ENCODE measurements around the gene KRTAP9-2. TPM values are rescaled to one million over a fixed set of nuclear protein-coding genes. Genes with fewer than 3 reads are reported as not detected.
"Not testable (repeated sequence)": the region's sequence is repeated elsewhere in the genome, so short reads cannot be mapped to it uniquely, and the experiment has no call there.

KRTAP9-2 gene
- polyA plus RNA-seq, 1 of the 3 experiments (the other 2 are of a cell fraction) = not detected

- H3K9me3 ChIP-seq; H4K20me1 ChIP-seq (ENCODE audit: insufficient read depth); H3K9ac ChIP-seq; CTCF ChIA-PET; H3K27ac ChIP-seq (ENCODE audit: low read depth in 2 of 2, low read length in 1 of 2); H3K79me2 ChIP-seq (ENCODE audit: insufficient read depth); H3F3A ChIP-seq (replicated peaks; ENCODE audit: insufficient read depth); H3K36me3 ChIP-seq (replicated peaks in 1 of 2; ENCODE audit: control insufficient read depth in 1 of 2, insufficient read depth in 2 of 2, low read length in 1 of 2); H3K4me3 ChIP-seq (ENCODE audit: low read depth in 2 of 2, low read length in 1 of 2); H3K4me2 ChIP-seq; H2AFZ ChIP-seq (ENCODE audit: low read depth); DNase-seq; POLR2A ChIA-PET; H3K9me2 ChIP-seq; H3K4me1 ChIP-seq (ENCODE audit: control insufficient read depth in 1 of 2, insufficient read depth in 2 of 2, low read depth in 1 of 2, low read length in 1 of 2): not testable (repeated sequence)
- WGBS (ENCODE audit: low lambda C conversion rate) = no CpG with 5 or more reads among the region's 1 CpG
- peaks cover 12% of the 10 kb centered on the region; the same call in 1 of the 2 replicates for H3K27me3 ChIP-seq (ENCODE audit: insufficient read depth)
Observed at GRCh38 chr17:41189837-41190318, 36.6 kb upstream of the KRTAP9-2 start, which contains the start of gene KRTAP9-1. TSS of gene KRTAP9-1 (plus strand) at chr17:41189887. CDS start at chr17:41189887, 0 bp downstream.

GRCh38 chr17:41190328-41190727, 36.1 kb upstream of the KRTAP9-2 start:
- ChIA-PET POLR2A (no interaction called here), CTCF (no interaction called here)
- Histone ChIP-seq H3K27me3 (ENCODE audit: insufficient read depth) (peaks cover 12% of the 10 kb centered on the region; the same call in 1 of the 2 replicates), H3K27ac (ENCODE audit: low read depth in 2 of 2, low read length in 1 of 2) (no peak overlapping the region), H3K4me2 (no peak overlapping the region), H4K20me1 (ENCODE audit: insufficient read depth) (no peaks in the 10 kb centered on the region), H3K36me3 (replicated peaks in 1 of 2; ENCODE audit: control insufficient read depth in 1 of 2, insufficient read depth in 2 of 2, low read length in 1 of 2) (no peaks in the 10 kb centered on the region), H3K9me3 (no peaks in the 10 kb centered on the region), H3F3A (replicated peaks; ENCODE audit: insufficient read depth) (no peaks in the 10 kb centered on the region), H3K4me1 (ENCODE audit: control insufficient read depth in 1 of 2, insufficient read depth in 2 of 2, low read depth in 1 of 2, low read length in 1 of 2) (no peaks in the 10 kb centered on the region), H3K9me2 (no peaks in the 10 kb centered on the region), H3K9ac (no peak overlapping the region), H3K79me2 (ENCODE audit: insufficient read depth) (no peaks in the 10 kb centered on the region), H2AFZ (ENCODE audit: low read depth) (no peak overlapping the region), H3K4me3 (ENCODE audit: low read depth in 2 of 2, low read length in 1 of 2) (no peak overlapping the region)
- no peak for DNase-seq
- TF ChIP-seq FOXM1 (IDR thresholded peaks at IDR 0.05; ENCODE audit: low read depth) (no peak), CHD2 (IDR thresholded peaks at IDR 0.05; ENCODE audit: low read length, partially characterized antibody) (no peak), GABPA (IDR thresholded peaks at IDR 0.05; ENCODE audit: low read depth) (no peak), MEF2A (IDR thresholded peaks at IDR 0.05; ENCODE audit: borderline replicate concordance, low read depth) (no peak), FOSL2 (IDR thresholded peaks at IDR 0.05; ENCODE audit: borderline replicate concordance, low read depth) (no peak), MAX (IDR thresholded peaks at IDR 0.05; ENCODE audit: low read depth) (no peak), RCOR1 (IDR thresholded peaks at IDR 0.05; ENCODE audit: low read length) (no peak), NRF1 (IDR thresholded peaks at IDR 0.05; ENCODE audit: low read depth, low read length) (no peak), TCF12 (IDR thresholded peaks at IDR 0.05) (no peak), IRF3 (IDR thresholded peaks at IDR 0.05; ENCODE audit: low read depth, low read length) (no peak), NFIC (IDR thresholded peaks at IDR 0.05; ENCODE audit: borderline replicate concordance) (no peak), YY1 (IDR thresholded peaks at IDR 0.05; ENCODE audit: low read depth) (no peak), EZH2phosphoT487 (IDR thresholded peaks at IDR 0.05; ENCODE audit: borderline replicate concordance, low read depth) (no peak), SIN3A (IDR thresholded peaks at IDR 0.05; ENCODE audit: borderline replicate concordance, low read depth, low read length) (no peak), RXRA (IDR thresholded peaks at IDR 0.05; ENCODE audit: borderline replicate concordance, low read depth) (no peak), GATA2 (CRISPR knock-in tag; IDR thresholded peaks at IDR 0.05) (no peak), SMC3 (IDR thresholded peaks at IDR 0.05; ENCODE audit: low read depth, low read length) (no peak), CTCF (IDR thresholded peaks at IDR 0.05) (no peak), EP300 (IDR thresholded peaks at IDR 0.05; ENCODE audit: borderline replicate concordance in 1 of 2, low read depth in 1 of 2, low read length in 1 of 2) (no peak)
- WGBS (ENCODE audit: low lambda C conversion rate) = 6% methylated on average over 3 of the region's 3 CpGs

All from SK-N-SH (cell line).